ENCODE results near the gene BCAT1. TPM values are rescaled to one million over a fixed set of nuclear protein-coding genes. Genes with fewer than 3 reads are reported as not detected.
"Not testable (repeated sequence)": the region's sequence is repeated elsewhere in the genome, so short reads cannot be mapped to it uniquely, and the experiment has no call there.

BCAT1 gene
- total and polyA plus RNA-seq, 8 donors = 1.3 to 33.0 (median 7.4) TPM

GRCh38 chr12:24820872-24821271, 128.0 kb downstream of the BCAT1 start:
- Histone ChIP-seq H3K4me1 (peaks cover 0 to 4% (median 0%) of the 10 kb centered on the region in 4 donors), H3K27ac (no peak overlapping the region), H3K4me3 (no peak overlapping the region), H3K36me3 (no peaks in the 10 kb centered on the region), H3K27me3 (no peaks in the 10 kb centered on the region), H3K9me3 (no peaks in the 10 kb centered on the region)
- TF ChIP-seq EP300 (IDR thresholded peaks at IDR 0.05) (no peak), POLR2AphosphoS5 (IDR thresholded peaks at IDR 0.05) (no peak), POLR2A (IDR thresholded peaks at IDR 0.05) (no peak)
- TF ChIP-seq, protein P1, sequence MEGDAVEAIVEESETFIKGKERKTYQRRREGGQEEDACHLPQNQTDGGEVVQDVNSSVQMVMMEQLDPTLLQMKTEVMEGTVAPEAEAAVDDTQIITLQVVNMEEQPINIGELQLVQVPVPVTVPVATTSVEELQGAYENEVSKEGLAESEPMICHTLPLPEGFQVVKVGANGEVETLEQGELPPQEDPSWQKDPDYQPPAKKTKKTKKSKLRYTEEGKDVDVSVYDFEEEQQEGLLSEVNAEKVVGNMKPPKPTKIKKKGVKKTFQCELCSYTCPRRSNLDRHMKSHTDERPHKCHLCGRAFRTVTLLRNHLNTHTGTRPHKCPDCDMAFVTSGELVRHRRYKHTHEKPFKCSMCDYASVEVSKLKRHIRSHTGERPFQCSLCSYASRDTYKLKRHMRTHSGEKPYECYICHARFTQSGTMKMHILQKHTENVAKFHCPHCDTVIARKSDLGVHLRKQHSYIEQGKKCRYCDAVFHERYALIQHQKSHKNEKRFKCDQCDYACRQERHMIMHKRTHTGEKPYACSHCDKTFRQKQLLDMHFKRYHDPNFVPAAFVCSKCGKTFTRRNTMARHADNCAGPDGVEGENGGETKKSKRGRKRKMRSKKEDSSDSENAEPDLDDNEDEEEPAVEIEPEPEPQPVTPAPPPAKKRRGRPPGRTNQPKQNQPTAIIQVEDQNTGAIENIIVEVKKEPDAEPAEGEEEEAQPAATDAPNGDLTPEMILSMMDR (IDR thresholded peaks at IDR 0.05) = no peak
- WGBS, 5 donors = 66 to 74% (median 72%) methylated on average over 5 of the region's 5 CpGs
- no peak for DNase-seq
- intact Hi-C loops (cut with DNase I; ENCODE audit: low total_unique reads) = no loop called here

DNA sequence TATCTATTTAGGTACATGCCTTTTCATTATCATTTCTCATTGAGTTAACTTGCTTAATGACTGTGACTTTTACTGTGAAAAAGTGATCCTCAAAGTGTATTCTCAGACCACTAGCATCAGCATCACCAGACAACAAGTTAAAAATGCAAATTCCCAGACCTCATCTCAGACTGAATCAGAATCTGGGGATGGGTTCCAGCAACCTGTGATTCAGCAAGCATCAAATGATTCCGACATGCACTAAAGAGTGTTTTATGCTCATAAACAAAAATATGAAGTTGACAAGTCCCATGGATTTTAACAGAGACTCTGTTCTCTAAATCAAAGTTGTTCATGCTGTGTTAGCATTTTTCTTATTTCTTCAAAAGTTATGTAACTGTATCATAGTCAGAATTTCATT, 130.6 kb downstream of the BCAT1 start:
- Histone ChIP-seq H3K4me1 (peaks cover 0 to 13% (median 4%) of the 10 kb centered on the region in 4 donors), H3K4me3 (no peak overlapping the region), H3K27ac (no peak overlapping the region), H3K9me3 (no peaks in the 10 kb centered on the region), H3K36me3 (no peaks in the 10 kb centered on the region), H3K27me3 (no peaks in the 10 kb centered on the region)
- intact Hi-C loops (cut with DNase I; ENCODE audit: low total_unique reads) = no loop called here
- no peak for TF ChIP-seq POLR2A (IDR thresholded peaks at IDR 0.05)
- TF ChIP-seq EP300 (IDR thresholded peaks at IDR 0.05) = no peak
- no peak for TF ChIP-seq POLR2AphosphoS5 (IDR thresholded peaks at IDR 0.05)
- WGBS, 5 donors = 80 to 98% (median 91%) methylated on average over 1 of the region's 1 CpG
- no peak for DNase-seq

- Histone ChIP-seq H3K9me3 (no peaks in the 10 kb centered on the region), H3K36me3 (no peaks in the 10 kb centered on the region), H3K27me3 (no peaks in the 10 kb centered on the region), H3K27ac (peak overlapping the region in 3 of 5 donors; percentile 19 to 79 (median 20)), H3K4me3 (peak overlapping the region in 3 of 4 donors; percentile 12 to 29 (median 24)), H3K4me1 (peaks cover 0 to 9% (median 4%) of the 10 kb centered on the region in 4 donors)
- DNase-seq = no peak
- 20 to 43% (median 23%) methylated on average over 1 of the region's 1 CpG for WGBS, 5 donors
- intact Hi-C loops (cut with DNase I; ENCODE audit: low total_unique reads) = no loop called here
- TF ChIP-seq EP300 (IDR thresholded peaks at IDR 0.05) = no peak
- no peak for TF ChIP-seq POLR2AphosphoS5 (IDR thresholded peaks at IDR 0.05)
- TF ChIP-seq, protein P1 (IDR thresholded peaks at IDR 0.05) = no peak
- no peak for TF ChIP-seq POLR2A (IDR thresholded peaks at IDR 0.05)
Measured at GRCh38 chr12:24815114-24815423, 133.8 kb downstream of the BCAT1 start.

DNA sequence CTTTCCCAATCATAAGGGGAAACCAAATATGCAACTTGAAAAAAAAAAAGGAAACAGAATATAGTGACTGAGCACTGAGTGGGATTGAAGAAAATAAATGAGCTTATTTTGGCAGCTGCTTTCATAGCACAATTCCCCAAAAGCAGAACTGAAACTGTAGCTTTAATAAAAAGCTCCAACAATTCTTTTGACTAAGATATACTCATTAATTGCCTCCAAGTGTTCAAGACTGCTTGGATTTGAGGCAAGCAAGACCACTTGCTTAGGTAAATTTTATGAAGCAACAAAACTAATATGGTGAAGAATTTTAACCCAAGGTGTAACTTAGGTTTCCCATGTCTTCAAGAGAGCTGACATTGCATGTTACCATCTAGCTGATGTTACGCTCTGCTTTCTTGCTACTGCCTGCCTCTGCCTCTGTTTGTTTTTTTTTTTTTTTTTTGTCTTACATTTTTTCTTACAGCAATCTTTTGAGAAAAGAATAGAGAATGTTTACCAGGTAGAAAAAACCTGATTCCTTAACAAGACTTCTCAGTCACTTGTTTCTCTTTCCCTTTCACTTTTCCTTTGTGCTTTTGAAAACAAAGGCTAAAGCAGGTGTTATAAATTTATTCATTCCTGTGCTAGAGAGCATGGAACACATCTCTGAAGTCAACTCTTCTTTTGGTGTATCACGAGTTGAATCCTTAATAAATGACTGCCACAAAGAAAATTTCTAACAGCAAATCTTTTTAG, 134.4 kb downstream of the BCAT1 start:
- H3K36me3 ChIP-seq = no peaks in the 10 kb centered on the region
- peak overlapping the region in 3 of 5 donors; percentile 19 to 79 (median 20) for H3K27ac ChIP-seq
- 21 to 44% (median 32%) methylated on average over 2 of the region's 2 CpGs for WGBS, 5 donors
- H3K9me3 ChIP-seq = no peaks in the 10 kb centered on the region
- intact Hi-C loops (cut with DNase I; ENCODE audit: low total_unique reads) = no loop called here
- no peak for TF ChIP-seq EP300 (IDR thresholded peaks at IDR 0.05)
- TF ChIP-seq, protein P1 (IDR thresholded peaks at IDR 0.05) = no peak
- TF ChIP-seq POLR2AphosphoS5 (IDR thresholded peaks at IDR 0.05) = no peak
- TF ChIP-seq POLR2A (IDR thresholded peaks at IDR 0.05) = no peak
- H3K4me1 ChIP-seq = peaks cover 0 to 9% (median 4%) of the 10 kb centered on the region in 4 donors
- peak in 1 of 2 donors; percentile 46 for DNase-seq
- peak overlapping the region in 3 of 4 donors; percentile 12 to 29 (median 24) for H3K4me3 ChIP-seq
- H3K27me3 ChIP-seq = no peaks in the 10 kb centered on the region

- no peak for TF ChIP-seq EP300 (IDR thresholded peaks at IDR 0.05)
- TF ChIP-seq, protein P1 (IDR thresholded peaks at IDR 0.05) = no peak
- no peak for TF ChIP-seq POLR2AphosphoS5 (IDR thresholded peaks at IDR 0.05)
- no peak for TF ChIP-seq POLR2A (IDR thresholded peaks at IDR 0.05)
- 74 to 95% (median 80%) methylated on average over 5 of the region's 5 CpGs for WGBS, 5 donors
- intact Hi-C loops (cut with DNase I; ENCODE audit: low total_unique reads) = no loop called here
- Histone ChIP-seq H3K27me3 (no peaks in the 10 kb centered on the region), H3K9me3 (no peaks in the 10 kb centered on the region), H3K36me3 (no peaks in the 10 kb centered on the region), H3K4me3 (no peak overlapping the region), H3K27ac (no peak overlapping the region), H3K4me1 (peaks cover 0 to 9% (median 4%) of the 10 kb centered on the region in 4 donors)
- no peak for DNase-seq
Measured at GRCh38 chr12:24810378-24810777, 138.5 kb downstream of the BCAT1 start.

DNA sequence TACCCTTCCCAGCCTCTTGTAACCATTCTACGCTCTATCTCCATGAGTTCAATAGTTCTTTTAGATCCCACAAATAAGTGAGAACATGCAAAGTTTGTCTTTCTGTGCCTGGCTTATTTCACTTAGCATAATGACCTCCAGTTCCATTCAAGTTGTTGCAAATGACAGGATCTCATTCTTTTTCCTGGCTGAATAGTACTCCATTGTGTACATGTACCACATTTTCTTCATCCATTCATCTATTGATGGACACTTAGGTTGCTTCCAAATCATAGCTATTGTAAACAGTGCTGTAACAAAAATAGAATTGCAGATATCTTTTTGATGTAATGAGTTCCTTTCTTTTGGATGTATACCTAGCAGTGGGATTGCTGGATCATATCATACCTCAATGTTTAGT, 139.6 kb downstream of the BCAT1 start:
- H3K27me3 ChIP-seq; H3K27ac ChIP-seq; H3K9me3 ChIP-seq; DNase-seq; H3K36me3 ChIP-seq; H3K4me3 ChIP-seq; H3K4me1 ChIP-seq; intact Hi-C loops (cut with DNase I; ENCODE audit: low total_unique reads): not testable (repeated sequence)
- WGBS, 5 donors = 90 to 100% (median 97%) methylated on average over 1 of the region's 1 CpG
